K562 (cell line): Measurements from ENCODE around the gene SARS1. TPM values are rescaled to one million over a fixed set of nuclear protein-coding genes. Genes with fewer than 3 reads are reported as not detected.
A peak's percentile ranks its signal among the peaks of the same experiment; 100 is the strongest.

Experiments
- BCOR ChIP-seq: fragments of 450-650 bp; IDR thresholded peaks from 2 replicates; pipeline ENCODE4 v1.6.1; 2016
- HNRNPUL1 ChIP-seq: fragments of 200-400 bp; formaldehyde crosslinking; IDR thresholded peaks from 2 replicates; pipeline ENCODE4 v1.6.1; 2017; ENCODE audit warnings: low read length
- JUNB ChIP-seq: fragments of 450-650 bp; formaldehyde crosslinking; conservative IDR thresholded peaks from 2 replicates; pipeline ENCODE4 v1.4.0; 2020; ENCODE audit warnings: mild to moderate bottlenecking
- PRPF4 ChIP-seq: fragments of 200-400 bp; formaldehyde crosslinking; IDR thresholded peaks from one replicate; pipeline ENCODE4 v1.6.1; 2017; ENCODE audit warnings: low read length, low read depth, mild to moderate bottlenecking; ENCODE audit not compliant: insufficient read depth, poor library complexity, severe bottlenecking
- SP1 ChIP-seq: sonication (generic); formaldehyde crosslinking; IDR thresholded peaks from 2 replicates; pipeline ENCODE4 v1.8.1; 2022; ENCODE audit warnings: mild to moderate bottlenecking, missing genetic modification reagents
- XRCC3 ChIP-seq: fragments of 450-650 bp; IDR thresholded peaks from 2 replicates; pipeline ENCODE4 v1.6.1; 2017; ENCODE audit warnings: mild to moderate bottlenecking, moderate library complexity
- ZNF436 ChIP-seq: fragments of 250-450, 450-650 bp; sonication (Bioruptor Pico); formaldehyde crosslinking; IDR thresholded peaks from 2 replicates; pipeline ENCODE4 v1.7.0; 2020; ENCODE audit warnings: mild to moderate bottlenecking
- ZNF551 ChIP-seq: fragments of 250-450 bp; sonication (Bioruptor Pico); IDR thresholded peaks from 2 replicates; pipeline ENCODE4 v1.5.0; 2021; ENCODE audit warnings: mild to moderate bottlenecking, moderate library complexity
- ZNF695 ChIP-seq: fragments of 450-650 bp; formaldehyde crosslinking; IDR thresholded peaks from 2 replicates; pipeline ENCODE4 v1.4.0; 2020; ENCODE audit warnings: mild to moderate bottlenecking, moderate library complexity
- ZNF699 ChIP-seq: fragments of 250-450 bp; sonication (Bioruptor Pico); IDR thresholded peaks from 2 replicates; pipeline ENCODE4 v1.8.0; 2021; ENCODE audit warnings: mild to moderate bottlenecking, moderate library complexity; ENCODE audit not compliant: insufficient replicate concordance
- ZZZ3 ChIP-seq: fragments of 450-650 bp; IDR thresholded peaks from 2 replicates; pipeline ENCODE4 v1.6.1; 2016; ENCODE audit warnings: antibody characterized with exemption, mild to moderate bottlenecking, moderate library complexity
- polyA plus RNA-seq, 8 experiments: library from polyadenylated mRNA; depleted of rRNA in 4 of 8; stranded (reverse) in 5 of 8; unstranded in 3 of 8; fragments of >200 nt; fragmentation: Nextera tagmentation in 2 of 8; fragmentation: Illumina TruSeq in 1 of 8; extraction: Ambion mirVana in 2 of 8; extraction: Trizol in 1 of 8; gene quantifications; 2 replicates each; pipeline versions ENCODE4 v1.2.1 to v1.2.3, GENCODE V29; 2011 to 2014; ENCODE audit warnings: inconsistent platforms in 1 of 8, missing spikeins in 1 of 8
- total RNA-seq, 7 experiments: library from RNA; depleted of rRNA in 6 of 7; stranded (reverse); fragments of >200 nt in 6 of 7; fragmentation: Illumina TruSeq in 2 of 7; extraction: Trizol in 2 of 7; gene quantifications; 2 replicates each; pipeline versions ENCODE4 v1.2.1 to v1.2.3, GENCODE V29; 2011 to 2021; ENCODE audit warnings: low replicate concordance in 1 of 7
- TF ChIP-seq, protein P1 (sequence below): fragments of 450-650 bp; formaldehyde crosslinking; IDR thresholded peaks from 2 replicates; pipeline ENCODE4 v1.4.0; 2020; ENCODE audit warnings: mild to moderate bottlenecking, moderate library complexity
- TF ChIP-seq, protein P2 (sequence below): fragments of 250-450 bp; sonication (Bioruptor Pico); IDR thresholded peaks from 2 replicates; pipeline ENCODE4 v1.9.0; 2021; ENCODE audit warnings: mild to moderate bottlenecking, inconsistent platforms
- TF ChIP-seq, protein P3 (sequence below): fragments of 200-800 bp; sonication (Bioruptor generic); IDR thresholded peaks from 2 replicates; pipeline ENCODE4 v1.6.1; 2017; ENCODE audit warnings: missing genetic modification characterization, missing compliant biosample characterization
- TF ChIP-seq, protein P4 (sequence below): fragments of 250-450 bp; sonication (Bioruptor Pico); IDR thresholded peaks from 2 replicates; pipeline ENCODE4 v1.4.0; 2020; ENCODE audit warnings: mild to moderate bottlenecking
- TF ChIP-seq, protein P5 (sequence below): IDR thresholded peaks from 2 replicates; pipeline ENCODE4 v1.6.1; 2011; ENCODE audit not compliant: insufficient read length; ENCODE audit errors: extremely low read depth

The SARS1 gene
- total and polyA plus RNA-seq, 9 of the 15 experiments (the other 6 are each of a cell fraction or from before 2014, with no cell fraction given), result 221 to 623 (median 254) TPM

DNA sequence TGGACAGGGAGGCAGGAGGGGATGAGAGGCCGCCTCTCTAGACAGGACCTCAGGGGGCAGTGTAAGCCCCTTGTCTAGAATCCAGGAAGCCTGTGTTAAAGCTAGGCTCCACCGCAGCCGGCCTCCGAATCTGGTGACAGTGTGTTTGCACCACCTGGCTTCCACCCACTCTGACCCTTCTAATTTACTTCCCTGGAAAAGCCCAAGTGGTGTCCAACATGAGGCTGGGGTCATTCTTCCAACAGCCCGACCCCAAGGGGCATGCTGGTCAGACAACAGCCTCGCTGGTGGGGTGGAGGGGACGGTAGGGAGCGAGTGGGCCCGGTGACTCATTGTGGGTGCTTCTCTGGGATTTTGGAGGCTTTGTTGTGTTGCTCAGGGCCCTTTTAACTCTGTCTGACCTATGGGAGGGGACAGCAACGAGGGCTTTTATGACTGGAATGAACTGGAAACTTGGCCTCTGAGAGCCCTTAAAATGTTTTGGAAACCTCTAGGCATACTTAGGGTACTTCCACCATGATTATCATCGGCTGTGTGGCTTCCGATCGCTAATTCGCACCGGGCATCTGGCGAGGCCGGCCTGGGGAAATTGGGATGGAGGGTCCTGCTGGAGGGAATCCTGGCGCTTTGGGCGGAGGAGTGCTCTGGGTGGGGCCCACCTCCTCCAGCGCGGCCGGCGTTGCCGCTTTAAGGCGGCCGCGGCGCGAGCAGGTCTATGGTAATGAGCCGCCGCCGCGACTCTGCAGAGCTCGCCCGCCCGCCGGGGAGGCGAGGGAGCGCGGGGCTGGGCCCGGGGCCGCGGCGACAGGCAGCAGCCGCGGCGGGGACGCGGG is 35.3 kb downstream of the SARS1 start, which contains the start of gene CELSR2 (continued):
- TF ChIP-seq SP1 (no peak), XRCC3 (no peak), ZNF695 (CRISPR knock-in tag) (no peak), ZNF436 (no peak), JUNB (CRISPR knock-in tag) (no peak), ZZZ3 (no peak), PRPF4 (no peak), ZNF699 (CRISPR knock-in tag) (no peak), ZNF551 (CRISPR knock-in tag) (no peak), HNRNPUL1 (no peak), BCOR (peak; percentile 36; the same call in 1 of the 2 replicates)
- TF ChIP-seq, protein P1, sequence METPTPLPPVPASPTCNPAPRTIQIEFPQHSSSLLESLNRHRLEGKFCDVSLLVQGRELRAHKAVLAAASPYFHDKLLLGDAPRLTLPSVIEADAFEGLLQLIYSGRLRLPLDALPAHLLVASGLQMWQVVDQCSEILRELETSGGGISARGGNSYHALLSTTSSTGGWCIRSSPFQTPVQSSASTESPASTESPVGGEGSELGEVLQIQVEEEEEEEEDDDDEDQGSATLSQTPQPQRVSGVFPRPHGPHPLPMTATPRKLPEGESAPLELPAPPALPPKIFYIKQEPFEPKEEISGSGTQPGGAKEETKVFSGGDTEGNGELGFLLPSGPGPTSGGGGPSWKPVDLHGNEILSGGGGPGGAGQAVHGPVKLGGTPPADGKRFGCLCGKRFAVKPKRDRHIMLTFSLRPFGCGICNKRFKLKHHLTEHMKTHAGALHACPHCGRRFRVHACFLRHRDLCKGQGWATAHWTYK (CRISPR knock-in tag), result no peak
- TF ChIP-seq, protein P2, sequence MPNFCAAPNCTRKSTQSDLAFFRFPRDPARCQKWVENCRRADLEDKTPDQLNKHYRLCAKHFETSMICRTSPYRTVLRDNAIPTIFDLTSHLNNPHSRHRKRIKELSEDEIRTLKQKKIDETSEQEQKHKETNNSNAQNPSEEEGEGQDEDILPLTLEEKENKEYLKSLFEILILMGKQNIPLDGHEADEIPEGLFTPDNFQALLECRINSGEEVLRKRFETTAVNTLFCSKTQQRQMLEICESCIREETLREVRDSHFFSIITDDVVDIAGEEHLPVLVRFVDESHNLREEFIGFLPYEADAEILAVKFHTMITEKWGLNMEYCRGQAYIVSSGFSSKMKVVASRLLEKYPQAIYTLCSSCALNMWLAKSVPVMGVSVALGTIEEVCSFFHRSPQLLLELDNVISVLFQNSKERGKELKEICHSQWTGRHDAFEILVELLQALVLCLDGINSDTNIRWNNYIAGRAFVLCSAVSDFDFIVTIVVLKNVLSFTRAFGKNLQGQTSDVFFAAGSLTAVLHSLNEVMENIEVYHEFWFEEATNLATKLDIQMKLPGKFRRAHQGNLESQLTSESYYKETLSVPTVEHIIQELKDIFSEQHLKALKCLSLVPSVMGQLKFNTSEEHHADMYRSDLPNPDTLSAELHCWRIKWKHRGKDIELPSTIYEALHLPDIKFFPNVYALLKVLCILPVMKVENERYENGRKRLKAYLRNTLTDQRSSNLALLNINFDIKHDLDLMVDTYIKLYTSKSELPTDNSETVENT (CRISPR knock-in tag), result 0 out of 2 replicates have a peak, but pooled peaks have one; percentile 23
- TF ChIP-seq, protein P3, sequence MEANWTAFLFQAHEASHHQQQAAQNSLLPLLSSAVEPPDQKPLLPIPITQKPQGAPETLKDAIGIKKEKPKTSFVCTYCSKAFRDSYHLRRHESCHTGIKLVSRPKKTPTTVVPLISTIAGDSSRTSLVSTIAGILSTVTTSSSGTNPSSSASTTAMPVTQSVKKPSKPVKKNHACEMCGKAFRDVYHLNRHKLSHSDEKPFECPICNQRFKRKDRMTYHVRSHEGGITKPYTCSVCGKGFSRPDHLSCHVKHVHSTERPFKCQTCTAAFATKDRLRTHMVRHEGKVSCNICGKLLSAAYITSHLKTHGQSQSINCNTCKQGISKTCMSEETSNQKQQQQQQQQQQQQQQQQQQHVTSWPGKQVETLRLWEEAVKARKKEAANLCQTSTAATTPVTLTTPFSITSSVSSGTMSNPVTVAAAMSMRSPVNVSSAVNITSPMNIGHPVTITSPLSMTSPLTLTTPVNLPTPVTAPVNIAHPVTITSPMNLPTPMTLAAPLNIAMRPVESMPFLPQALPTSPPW, result no peak; the same call in 1 of the 2 replicates
- TF ChIP-seq, protein P4, sequence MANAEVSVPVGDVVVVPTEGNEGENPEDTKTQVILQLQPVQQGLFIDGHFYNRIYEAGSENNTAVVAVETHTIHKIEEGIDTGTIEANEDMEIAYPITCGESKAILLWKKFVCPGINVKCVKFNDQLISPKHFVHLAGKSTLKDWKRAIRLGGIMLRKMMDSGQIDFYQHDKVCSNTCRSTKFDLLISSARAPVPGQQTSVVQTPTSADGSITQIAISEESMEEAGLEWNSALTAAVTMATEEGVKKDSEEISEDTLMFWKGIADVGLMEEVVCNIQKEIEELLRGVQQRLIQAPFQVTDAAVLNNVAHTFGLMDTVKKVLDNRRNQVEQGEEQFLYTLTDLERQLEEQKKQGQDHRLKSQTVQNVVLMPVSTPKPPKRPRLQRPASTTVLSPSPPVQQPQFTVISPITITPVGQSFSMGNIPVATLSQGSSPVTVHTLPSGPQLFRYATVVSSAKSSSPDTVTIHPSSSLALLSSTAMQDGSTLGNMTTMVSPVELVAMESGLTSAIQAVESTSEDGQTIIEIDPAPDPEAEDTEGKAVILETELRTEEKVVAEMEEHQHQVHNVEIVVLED, result no peak
- TF ChIP-seq, protein P5, sequence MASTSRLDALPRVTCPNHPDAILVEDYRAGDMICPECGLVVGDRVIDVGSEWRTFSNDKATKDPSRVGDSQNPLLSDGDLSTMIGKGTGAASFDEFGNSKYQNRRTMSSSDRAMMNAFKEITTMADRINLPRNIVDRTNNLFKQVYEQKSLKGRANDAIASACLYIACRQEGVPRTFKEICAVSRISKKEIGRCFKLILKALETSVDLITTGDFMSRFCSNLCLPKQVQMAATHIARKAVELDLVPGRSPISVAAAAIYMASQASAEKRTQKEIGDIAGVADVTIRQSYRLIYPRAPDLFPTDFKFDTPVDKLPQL, result no peak
